ENCODE results near the gene PAX2. TPM values are rescaled to one million over a fixed set of nuclear protein-coding genes. Genes with fewer than 3 reads are reported as not detected.

The PAX2 gene
- total RNA-seq, 4 donors from 2014 or later: not detected

DNA sequence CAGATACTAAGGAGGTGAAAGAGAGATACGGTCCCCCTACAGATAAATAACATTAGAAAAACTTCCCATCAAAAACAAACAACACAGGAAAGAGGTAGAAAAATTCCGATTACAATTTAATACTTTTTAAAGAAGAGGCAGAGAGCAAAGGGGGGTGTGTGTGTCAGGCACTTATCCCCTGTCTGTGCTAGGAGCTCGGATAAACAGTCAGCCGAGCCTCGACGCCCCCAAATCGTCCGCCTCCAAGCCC is 3.6 kb downstream of the PAX2 start:
- DNase-seq (ENCODE audit: extremely low spot score): no peak
- Histone ChIP-seq H3K27ac (replicated peaks in 1 of 4) (no peak overlapping the region), H3K4me1 (peaks cover 41 to 62% (median 52%) of the 10 kb centered on the region in 4 donors), H3K27me3 (peaks cover 7 to 100% (median 74%) of the 10 kb centered on the region in 4 donors), H3K36me3 (no peaks in the 10 kb centered on the region), H3K4me3 (no peak overlapping the region), H3K9me3 (no peaks in the 10 kb centered on the region)
- intact Hi-C loops (cut with DNase I): no loop called here
- no peak for TF ChIP-seq POLR2A (IDR thresholded peaks at IDR 0.05; ENCODE audit: low read depth)
- no peak for TF ChIP-seq POLR2AphosphoS5 (IDR thresholded peaks at IDR 0.05)
- no peak for TF ChIP-seq EP300 (IDR thresholded peaks at IDR 0.05)
- TF ChIP-seq, protein P1, sequence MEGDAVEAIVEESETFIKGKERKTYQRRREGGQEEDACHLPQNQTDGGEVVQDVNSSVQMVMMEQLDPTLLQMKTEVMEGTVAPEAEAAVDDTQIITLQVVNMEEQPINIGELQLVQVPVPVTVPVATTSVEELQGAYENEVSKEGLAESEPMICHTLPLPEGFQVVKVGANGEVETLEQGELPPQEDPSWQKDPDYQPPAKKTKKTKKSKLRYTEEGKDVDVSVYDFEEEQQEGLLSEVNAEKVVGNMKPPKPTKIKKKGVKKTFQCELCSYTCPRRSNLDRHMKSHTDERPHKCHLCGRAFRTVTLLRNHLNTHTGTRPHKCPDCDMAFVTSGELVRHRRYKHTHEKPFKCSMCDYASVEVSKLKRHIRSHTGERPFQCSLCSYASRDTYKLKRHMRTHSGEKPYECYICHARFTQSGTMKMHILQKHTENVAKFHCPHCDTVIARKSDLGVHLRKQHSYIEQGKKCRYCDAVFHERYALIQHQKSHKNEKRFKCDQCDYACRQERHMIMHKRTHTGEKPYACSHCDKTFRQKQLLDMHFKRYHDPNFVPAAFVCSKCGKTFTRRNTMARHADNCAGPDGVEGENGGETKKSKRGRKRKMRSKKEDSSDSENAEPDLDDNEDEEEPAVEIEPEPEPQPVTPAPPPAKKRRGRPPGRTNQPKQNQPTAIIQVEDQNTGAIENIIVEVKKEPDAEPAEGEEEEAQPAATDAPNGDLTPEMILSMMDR (IDR thresholded peaks at IDR 0.05): no peak
- WGBS: 2% methylated on average over 8 of the region's 8 CpGs

DNA sequence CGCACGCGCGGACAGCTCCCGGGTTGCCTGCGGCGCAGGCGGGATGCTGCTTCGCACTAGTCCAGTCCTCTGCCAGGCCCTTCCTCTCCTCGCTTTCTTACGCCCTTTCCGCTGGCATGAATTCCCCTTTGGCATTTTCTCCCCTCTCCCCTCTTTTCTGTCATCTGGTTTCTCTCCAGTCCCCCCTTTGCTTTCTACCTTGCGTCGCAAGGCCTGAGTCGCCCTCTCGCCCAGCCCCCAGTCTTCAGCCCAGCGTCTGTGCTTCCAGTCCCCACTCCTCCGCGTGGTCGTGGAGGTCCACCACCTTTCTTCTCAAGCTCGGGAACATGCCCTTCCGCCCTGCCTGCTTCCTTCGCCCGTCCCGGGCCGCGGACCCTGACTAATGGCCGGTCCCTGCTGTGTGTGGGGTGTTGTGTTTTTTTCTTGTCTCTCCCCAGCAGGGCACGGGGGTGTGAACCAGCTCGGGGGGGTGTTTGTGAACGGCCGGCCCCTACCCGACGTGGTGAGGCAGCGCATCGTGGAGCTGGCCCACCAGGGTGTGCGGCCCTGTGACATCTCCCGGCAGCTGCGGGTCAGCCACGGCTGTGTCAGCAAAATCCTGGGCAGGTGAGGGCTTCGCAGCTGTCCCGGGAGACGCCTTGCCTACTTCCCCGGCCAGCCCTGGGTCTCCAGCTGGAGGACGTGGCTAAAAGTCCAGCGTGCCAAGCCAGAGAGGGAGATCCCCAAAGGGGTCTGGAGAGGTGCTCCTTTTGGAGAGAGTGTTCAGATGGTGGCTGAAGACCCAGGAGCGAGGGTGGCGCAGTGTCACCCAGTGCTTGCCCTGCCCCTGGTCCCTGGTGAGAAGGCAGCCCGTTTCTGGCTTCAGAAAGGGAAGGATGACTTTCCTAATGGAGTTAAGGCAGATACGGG is 4.2 kb downstream of the PAX2 start:
- H3K9me3 ChIP-seq: no peaks in the 10 kb centered on the region
- no peak overlapping the region for H3K4me3 ChIP-seq
- DNase-seq (ENCODE audit: extremely low spot score): no peak
- H3K4me1 ChIP-seq: peaks cover 35 to 56% (median 46%) of the 10 kb centered on the region in 4 donors
- WGBS: 7% methylated on average over 35 of the region's 50 CpGs
- H3K36me3 ChIP-seq: no peaks in the 10 kb centered on the region
- H3K27ac ChIP-seq (replicated peaks in 1 of 4): no peak overlapping the region
- peaks cover 7 to 100% (median 68%) of the 10 kb centered on the region in 4 donors for H3K27me3 ChIP-seq
- intact Hi-C loops (cut with DNase I): no loop called here
- no peak for TF ChIP-seq EP300 (IDR thresholded peaks at IDR 0.05)
- no peak for TF ChIP-seq POLR2A (IDR thresholded peaks at IDR 0.05; ENCODE audit: low read depth)
- TF ChIP-seq, protein P1 (IDR thresholded peaks at IDR 0.05): no peak
- no peak for TF ChIP-seq POLR2AphosphoS5 (IDR thresholded peaks at IDR 0.05)

DNA sequence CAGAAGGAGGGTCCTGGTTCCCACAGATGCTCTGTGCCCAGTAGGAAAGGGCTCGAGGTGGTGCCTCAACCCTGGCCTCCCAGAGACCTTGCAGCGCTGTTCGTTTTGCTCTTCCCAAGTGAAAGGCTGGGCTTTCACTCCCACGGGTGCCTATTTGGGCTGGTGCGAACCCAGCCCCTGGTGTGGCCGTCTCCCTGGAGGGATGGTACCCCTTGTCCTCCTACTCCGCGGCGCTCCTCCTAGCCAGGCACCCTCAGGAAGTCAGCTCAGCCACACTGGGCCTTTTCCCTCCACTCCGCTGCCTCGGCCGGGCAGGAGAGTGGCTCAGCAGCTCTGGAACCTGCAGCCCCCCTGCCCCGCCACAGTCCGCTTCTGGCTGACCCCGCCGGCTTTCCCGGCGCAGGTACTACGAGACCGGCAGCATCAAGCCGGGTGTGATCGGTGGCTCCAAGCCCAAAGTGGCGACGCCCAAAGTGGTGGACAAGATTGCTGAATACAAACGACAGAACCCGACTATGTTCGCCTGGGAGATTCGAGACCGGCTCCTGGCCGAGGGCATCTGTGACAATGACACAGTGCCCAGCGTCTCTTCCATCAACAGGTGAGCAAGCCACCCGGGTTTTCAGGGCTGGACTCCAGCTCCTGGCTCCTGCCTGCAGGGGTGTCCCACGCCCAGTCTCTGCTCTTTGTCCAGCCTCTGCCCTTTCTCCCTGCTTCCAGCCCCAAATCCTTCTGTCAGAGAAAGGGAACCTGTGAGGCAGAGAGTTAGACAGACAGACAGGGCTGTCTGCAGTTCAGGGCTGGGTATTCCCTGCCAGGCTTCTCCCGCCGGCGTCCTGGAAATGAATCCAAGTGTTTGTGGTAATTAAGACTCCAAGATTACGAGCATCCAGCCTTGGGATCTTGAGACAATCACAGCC is 5.2 kb downstream of the PAX2 start:
- no peak for DNase-seq (ENCODE audit: extremely low spot score)
- Histone ChIP-seq H3K36me3 (no peaks in the 10 kb centered on the region), H3K4me3 (no peak overlapping the region), H3K4me1 (peaks cover 25 to 47% (median 36%) of the 10 kb centered on the region in 4 donors), H3K9me3 (no peaks in the 10 kb centered on the region), H3K27me3 (peaks cover 4 to 100% (median 60%) of the 10 kb centered on the region in 4 donors), H3K27ac (replicated peaks in 1 of 4) (no peak overlapping the region)
- WGBS: 15% methylated on average over 15 of the region's 37 CpGs
- intact Hi-C loops (cut with DNase I): no loop called here
- no peak for TF ChIP-seq EP300 (IDR thresholded peaks at IDR 0.05)
- TF ChIP-seq POLR2A (IDR thresholded peaks at IDR 0.05; ENCODE audit: low read depth): no peak

DNA sequence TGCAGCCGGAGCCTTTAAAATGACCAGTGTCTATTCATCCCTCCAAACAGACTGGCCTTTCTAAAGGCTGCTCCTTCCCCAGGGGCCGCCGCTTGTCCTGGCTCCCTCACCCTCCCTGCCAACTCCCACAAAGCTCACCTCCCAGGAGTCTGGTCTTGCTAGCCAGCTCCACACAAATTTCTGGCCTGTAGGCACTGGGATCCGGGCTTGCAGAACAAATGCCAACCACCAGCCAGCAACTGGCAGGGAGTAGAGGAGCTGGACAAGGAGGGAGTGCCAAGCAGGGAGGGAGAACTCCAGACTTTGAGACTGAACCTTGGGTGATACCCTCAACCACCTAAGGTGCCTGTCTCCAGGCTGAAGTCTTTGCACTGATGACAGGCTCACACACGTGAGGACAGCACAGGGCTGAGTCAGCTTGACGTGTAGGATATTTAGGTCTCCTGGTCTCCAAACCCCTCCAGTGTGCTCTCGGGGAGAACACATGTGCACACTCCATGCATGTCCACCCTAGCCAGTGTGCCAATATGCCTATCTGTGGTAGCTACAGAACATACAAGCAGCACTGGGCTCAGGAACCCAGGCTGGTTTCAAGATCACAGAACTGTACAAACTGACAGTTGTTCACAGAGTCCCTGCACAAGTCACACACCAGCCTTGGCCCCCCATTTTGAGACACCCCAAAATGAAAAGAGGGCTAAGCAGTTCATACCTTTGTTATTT is 6.0 kb downstream of the PAX2 start:
- Histone ChIP-seq H3K27me3 (peaks cover 4 to 98% (median 52%) of the 10 kb centered on the region in 4 donors), H3K27ac (replicated peaks in 1 of 4) (no peak overlapping the region), H3K9me3 (no peaks in the 10 kb centered on the region), H3K4me3 (no peak overlapping the region), H3K4me1 (peaks cover 19 to 38% (median 28%) of the 10 kb centered on the region in 4 donors), H3K36me3 (no peaks in the 10 kb centered on the region)
- WGBS: 36% methylated on average over 5 of the region's 7 CpGs
- no peak for TF ChIP-seq POLR2A (IDR thresholded peaks at IDR 0.05; ENCODE audit: low read depth)
- DNase-seq (ENCODE audit: extremely low spot score): no peak
- intact Hi-C loops (cut with DNase I): no loop called here

DNA sequence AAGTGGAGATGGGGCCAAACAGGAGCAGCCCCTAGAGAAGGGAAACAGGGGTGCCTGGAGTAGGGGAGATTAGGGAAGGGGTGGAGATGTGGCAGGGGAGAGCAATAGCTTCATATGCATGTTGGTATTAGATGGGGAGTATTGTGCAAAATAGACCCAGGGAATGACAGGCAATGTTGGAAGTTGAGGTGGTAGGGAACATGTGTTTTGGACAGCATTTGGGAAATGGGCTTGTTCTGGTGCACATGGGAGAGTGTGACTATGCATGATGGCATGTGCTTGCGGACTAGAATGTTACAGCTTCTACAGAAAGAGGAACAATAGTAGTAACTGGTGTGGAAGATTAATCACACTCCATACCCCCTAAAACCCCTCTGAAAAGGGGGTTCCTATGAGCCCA is 10.4 kb downstream of the PAX2 start:
- Histone ChIP-seq H3K27me3 (peaks cover 0 to 94% (median 12%) of the 10 kb centered on the region in 4 donors), H3K4me1 (no peaks in the 10 kb centered on the region), H3K27ac (replicated peaks in 1 of 4) (no peak overlapping the region), H3K4me3 (no peak overlapping the region), H3K36me3 (no peaks in the 10 kb centered on the region), H3K9me3 (no peaks in the 10 kb centered on the region)
- TF ChIP-seq POLR2AphosphoS5 (IDR thresholded peaks at IDR 0.05) (no peak), POLR2A (IDR thresholded peaks at IDR 0.05; ENCODE audit: low read depth) (no peak), EP300 (IDR thresholded peaks at IDR 0.05) (no peak)
- TF ChIP-seq, protein P1 (IDR thresholded peaks at IDR 0.05): no peak
- intact Hi-C loops (cut with DNase I): no loop called here
- DNase-seq (ENCODE audit: extremely low spot score): no peak
- 77% methylated on average over 1 of the region's 1 CpG for WGBS
